ENCODE data around the gene CAPN9.

- TF ChIP-seq POLR2AphosphoS5 (IDR thresholded peaks at IDR 0.05; ENCODE audit: borderline replicate concordance, low read depth, low read length) (no peak), EZH2 (IDR thresholded peaks at IDR 0.05) (no peak)
Observed at GRCh38 chr1:230794871-230795605, 47.9 kb downstream of the CAPN9 start.

Data from SK-N-MC (cell line).